HG03469 (cell line): ENCODE data around the gene IL10RA.

Source experiments
- ATAC-seq: cut with Tn5 transposase; IDR thresholded peaks from one replicate; pipeline ENCODE4 v1.9.1; 2021; ENCODE audit warnings: mild to moderate bottlenecking, moderate library complexity, moderate number of reproducible peaks; ENCODE audit not compliant: unreplicated experiment

IL10RA gene

DNA sequence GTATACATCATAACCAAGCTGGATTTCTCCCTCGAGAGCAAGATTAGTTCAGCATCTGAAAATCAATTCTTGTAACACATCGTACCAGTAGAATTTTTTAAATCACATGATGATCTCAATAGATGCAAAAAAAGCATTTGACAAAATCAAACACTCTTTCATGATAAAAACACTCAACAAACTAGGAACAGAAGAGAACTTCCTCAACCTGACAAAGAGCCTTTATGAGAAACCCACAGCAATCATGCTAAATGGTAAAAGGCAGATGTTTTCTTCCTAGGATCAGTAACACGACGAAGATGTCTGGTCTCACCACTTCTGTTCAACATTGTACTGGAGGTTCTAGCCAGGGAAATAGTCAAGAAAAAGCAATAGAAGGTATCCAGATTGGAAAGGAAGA is 56.6 kb downstream of the IL10RA start:
- no peak for ATAC-seq

DNA sequence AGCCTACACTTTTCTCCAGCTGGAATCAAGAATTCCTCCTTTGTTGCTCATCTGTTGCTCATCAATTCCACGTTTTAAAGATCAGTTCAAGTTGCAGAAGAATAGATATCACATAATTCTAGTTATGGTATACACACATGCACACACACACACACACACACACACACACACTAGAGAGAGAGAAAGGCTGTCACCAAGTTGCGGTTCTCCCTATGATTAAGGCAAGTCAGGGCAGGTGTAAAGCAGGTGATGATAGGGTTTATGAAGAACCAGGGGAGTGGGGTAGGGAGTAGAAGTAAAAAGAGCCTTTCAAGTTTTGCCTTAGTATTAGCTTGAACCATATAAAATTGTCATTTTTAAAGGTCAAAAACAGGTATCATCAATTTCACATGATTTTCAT is 59.0 kb downstream of the IL10RA start:
- no peak for ATAC-seq

DNA sequence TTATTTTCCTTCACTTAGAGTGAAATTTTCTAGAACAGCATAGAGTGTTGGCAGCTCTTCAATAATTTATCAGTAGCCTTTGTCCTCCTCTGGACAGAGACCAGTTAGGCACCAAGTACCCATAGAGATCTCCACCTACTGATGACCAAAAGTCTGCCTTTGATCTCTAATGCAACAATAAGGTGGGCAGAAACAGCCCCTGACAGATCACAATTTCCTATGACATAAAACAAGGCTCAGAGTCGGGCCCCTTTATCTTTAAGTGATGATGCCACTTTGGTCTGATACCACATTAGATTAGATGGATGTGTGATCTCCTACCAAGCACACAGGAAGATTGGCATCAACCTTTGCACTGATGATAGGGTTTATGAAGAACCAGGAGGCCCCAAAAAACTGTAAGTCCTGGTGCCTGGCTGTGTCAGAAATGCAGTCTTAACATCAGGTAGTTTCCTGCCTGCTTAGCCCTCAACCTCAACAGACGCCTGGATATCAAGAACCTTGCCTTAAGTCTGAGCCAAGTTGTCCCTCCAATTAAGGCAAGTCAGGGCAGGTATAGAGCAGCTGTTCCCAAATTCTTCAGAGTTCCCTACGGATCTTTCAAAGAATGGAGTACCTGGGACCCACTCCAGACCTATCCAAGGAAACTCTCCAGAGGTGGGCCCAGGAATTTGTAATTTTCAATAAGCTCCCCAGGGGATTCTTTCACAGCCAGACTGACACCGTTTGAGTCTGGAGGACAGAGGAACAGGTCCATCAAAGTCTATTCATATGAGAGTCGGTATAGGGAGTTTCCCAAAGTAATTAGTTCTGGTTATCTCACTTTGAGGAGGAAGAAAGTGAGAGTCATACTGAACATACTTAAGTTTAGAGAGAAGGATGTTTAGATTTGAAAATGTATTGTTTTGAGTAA is 60.1 kb downstream of the IL10RA start:
- ATAC-seq = no peak

GRCh38 chr11:118046964-118047700 is 60.9 kb downstream of the IL10RA start:
- no peak for ATAC-seq

DNA sequence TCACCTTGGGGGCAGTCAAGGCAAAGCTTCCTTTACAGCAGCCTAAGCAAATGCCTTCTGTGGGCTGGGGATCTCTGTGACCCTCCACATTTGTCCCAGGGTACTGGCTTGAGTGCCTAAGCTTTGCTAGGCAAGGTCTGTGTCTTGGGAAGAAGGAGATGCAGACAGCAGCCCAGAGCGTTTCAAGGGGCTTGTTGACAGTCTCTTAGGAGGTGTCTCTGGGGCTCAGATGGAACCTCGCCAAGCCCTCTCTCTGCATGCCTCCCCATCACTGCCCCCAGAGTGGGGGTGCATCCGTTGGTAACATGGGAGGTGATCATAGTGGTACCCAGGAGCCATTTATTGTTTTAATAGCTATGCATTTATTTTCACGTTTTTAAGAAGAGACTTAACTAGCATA is 61.6 kb downstream of the IL10RA start:
- no peak for ATAC-seq

- ATAC-seq = no peak
Measured at GRCh38 chr11:118048472-118049370, 62.5 kb downstream of the IL10RA start.

- ATAC-seq = no peak
Measured at GRCh38 chr11:118049771-118050170, 63.6 kb downstream of the IL10RA start.

GRCh38 chr11:118050208-118050891 is 64.2 kb downstream of the IL10RA start:
- ATAC-seq = no peak
